Measurements from ENCODE around the gene MCF2L2. TPM values are rescaled to one million over a fixed set of nuclear protein-coding genes. Genes with fewer than 3 reads are reported as not detected.
A peak's percentile ranks its signal among the peaks of the same experiment; 100 is the strongest.
"Not testable (repeated sequence)": the region's sequence is repeated elsewhere in the genome, so short reads cannot be mapped to it uniquely, and the experiment has no call there.

MCF2L2 gene
- total and polyA plus RNA-seq, 2 donors from 2014 or later: 0.32 to 1.7 TPM

DNA sequence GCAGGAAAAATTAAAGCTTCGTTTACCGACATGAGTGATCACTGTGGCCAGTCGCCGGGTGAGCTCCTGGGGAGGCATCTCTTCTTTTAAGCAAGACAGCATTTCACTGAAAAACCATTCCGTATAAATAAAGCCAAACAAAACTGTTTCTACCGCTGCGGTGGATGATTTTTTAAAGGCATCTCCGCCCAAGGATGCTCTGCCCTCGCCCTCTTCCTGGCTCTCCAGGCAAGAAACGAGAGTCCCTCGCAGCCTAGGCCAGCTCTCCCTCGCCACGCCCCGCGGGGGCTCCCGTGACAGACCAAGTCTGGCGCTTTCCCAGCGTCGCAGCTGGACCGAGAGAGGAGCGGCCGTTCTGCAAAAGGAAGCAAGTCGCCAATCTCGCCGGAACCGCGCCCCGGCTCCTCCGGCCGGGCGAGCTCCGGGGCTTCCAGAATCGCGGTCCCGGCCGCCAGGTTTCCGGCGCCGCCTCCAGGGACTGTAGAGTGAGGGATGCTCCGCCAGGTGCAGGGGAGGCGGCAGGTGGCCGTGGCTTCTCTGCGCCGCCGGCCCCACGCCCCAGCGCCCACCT lies 458 bp downstream of the MCF2L2 start:
- Histone ChIP-seq H3K27ac (ENCODE audit: low read depth in 2 of 2, low read length in 2 of 2) (no peak overlapping the region), H3K9ac (ENCODE audit: low read length in 3 of 3) (peak overlapping the region in 1 of 3 donors; percentile 41), H3K4me3 (ENCODE audit: low read length in 3 of 3) (peak overlapping the region; percentile 46 to 64 (median 64)), H3K9me3 (ENCODE audit: control insufficient read depth in 2 of 3, insufficient read depth in 1 of 3, low read length in 3 of 3) (no peaks in the 10 kb centered on the region), H3K36me3 (ENCODE audit: control insufficient read depth in 2 of 3, insufficient read depth in 3 of 3, low read length in 3 of 3) (no peaks in the 10 kb centered on the region), H3K4me1 (ENCODE audit: control insufficient read depth in 2 of 3, insufficient read depth in 2 of 3, low read depth in 1 of 3, low read length in 3 of 3) (peaks cover 0 to 8% (median 0%) of the 10 kb centered on the region in 3 donors), H3K27me3 (ENCODE audit: control insufficient read depth, insufficient read depth, low read length) (peaks cover 7% of the 10 kb centered on the region)
- DNase-seq (peak; percentile 56 to 90 (median 74)), FAIRE-seq (no peak)
- intact Hi-C loops (cut with DNase I): no loop called here
- TF ChIP-seq, protein P1, sequence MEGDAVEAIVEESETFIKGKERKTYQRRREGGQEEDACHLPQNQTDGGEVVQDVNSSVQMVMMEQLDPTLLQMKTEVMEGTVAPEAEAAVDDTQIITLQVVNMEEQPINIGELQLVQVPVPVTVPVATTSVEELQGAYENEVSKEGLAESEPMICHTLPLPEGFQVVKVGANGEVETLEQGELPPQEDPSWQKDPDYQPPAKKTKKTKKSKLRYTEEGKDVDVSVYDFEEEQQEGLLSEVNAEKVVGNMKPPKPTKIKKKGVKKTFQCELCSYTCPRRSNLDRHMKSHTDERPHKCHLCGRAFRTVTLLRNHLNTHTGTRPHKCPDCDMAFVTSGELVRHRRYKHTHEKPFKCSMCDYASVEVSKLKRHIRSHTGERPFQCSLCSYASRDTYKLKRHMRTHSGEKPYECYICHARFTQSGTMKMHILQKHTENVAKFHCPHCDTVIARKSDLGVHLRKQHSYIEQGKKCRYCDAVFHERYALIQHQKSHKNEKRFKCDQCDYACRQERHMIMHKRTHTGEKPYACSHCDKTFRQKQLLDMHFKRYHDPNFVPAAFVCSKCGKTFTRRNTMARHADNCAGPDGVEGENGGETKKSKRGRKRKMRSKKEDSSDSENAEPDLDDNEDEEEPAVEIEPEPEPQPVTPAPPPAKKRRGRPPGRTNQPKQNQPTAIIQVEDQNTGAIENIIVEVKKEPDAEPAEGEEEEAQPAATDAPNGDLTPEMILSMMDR (IDR thresholded peaks at IDR 0.05; ENCODE audit: borderline replicate concordance, extremely low read depth, insufficient read depth): no peak

DNA sequence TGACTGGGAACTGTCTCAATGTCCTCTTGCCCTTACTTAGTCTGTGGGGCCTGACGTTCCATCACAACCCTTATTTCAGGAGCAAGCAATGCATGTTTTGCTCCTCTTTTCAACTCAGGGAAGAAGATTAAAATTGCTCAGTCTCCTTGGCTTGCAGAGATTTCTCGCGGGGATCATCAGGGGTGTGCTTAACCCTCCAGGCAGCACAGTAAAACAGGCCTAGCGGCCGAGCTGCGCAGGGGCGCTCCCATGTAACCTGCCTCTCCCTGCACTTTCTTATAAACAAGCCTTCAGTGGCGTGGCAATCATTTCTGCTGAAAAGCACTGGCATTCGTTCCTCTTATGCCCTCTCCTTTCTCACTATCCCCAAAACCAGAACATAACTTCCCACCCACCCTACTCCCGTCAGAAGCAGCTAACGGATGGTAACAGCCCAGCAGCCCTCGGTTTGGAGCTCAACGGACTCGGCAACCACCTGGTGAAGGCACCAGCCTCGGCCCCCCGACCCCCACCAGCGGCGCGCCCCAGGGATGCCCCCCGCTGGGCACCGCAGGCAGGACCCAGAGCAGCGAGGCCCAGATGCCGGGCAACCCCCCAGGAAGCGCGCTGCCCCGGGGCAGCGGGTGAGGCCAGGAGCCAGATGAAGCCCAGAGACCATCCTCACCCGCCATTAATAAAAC lies 1.1 kb downstream of the MCF2L2 start:
- H3K9ac ChIP-seq (ENCODE audit: low read length in 3 of 3): no peak overlapping the region
- peaks cover 0 to 8% (median 0%) of the 10 kb centered on the region in 3 donors for H3K4me1 ChIP-seq (ENCODE audit: control insufficient read depth in 2 of 3, insufficient read depth in 2 of 3, low read depth in 1 of 3, low read length in 3 of 3)
- no peaks in the 10 kb centered on the region for H3K36me3 ChIP-seq (ENCODE audit: control insufficient read depth in 2 of 3, insufficient read depth in 3 of 3, low read length in 3 of 3)
- no peak for FAIRE-seq
- H3K27me3 ChIP-seq (ENCODE audit: control insufficient read depth, insufficient read depth, low read length): peaks cover 7% of the 10 kb centered on the region
- no peak overlapping the region for H3K27ac ChIP-seq (ENCODE audit: low read depth in 2 of 2, low read length in 2 of 2)
- TF ChIP-seq, protein P1 (IDR thresholded peaks at IDR 0.05; ENCODE audit: borderline replicate concordance, extremely low read depth, insufficient read depth): no peak
- intact Hi-C loops (cut with DNase I): no loop called here
- H3K9me3 ChIP-seq (ENCODE audit: control insufficient read depth in 2 of 3, insufficient read depth in 1 of 3, low read length in 3 of 3): no peaks in the 10 kb centered on the region
- peak overlapping the region in 1 of 3 donors; percentile 64 for H3K4me3 ChIP-seq (ENCODE audit: low read length in 3 of 3)
- peak in 2 of 5 donors; percentile 49 to 73 for DNase-seq

DNA sequence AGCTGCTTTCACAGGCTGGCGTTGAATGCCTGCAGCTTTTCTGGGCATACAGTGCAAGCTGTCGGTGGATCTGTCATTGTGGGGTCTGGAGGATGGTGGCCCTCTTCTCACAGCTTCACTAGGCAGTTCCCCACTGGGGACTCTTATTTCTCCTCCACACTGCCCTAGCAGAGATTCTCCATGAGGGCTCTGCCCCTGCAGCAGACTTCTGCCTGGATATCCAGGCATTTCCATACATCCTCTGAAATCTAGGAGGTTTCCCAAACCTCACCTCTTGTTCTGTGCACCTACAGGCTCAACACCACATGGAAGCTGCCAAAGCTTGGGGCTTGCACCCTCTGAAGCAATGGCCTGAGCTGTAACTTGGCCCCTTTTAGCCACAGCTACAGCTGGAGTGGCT lies 9.6 kb downstream of the MCF2L2 start:
- H3K4me1 ChIP-seq (ENCODE audit: control insufficient read depth in 2 of 3, insufficient read depth in 2 of 3, low read depth in 1 of 3, low read length in 3 of 3); H3K36me3 ChIP-seq (ENCODE audit: control insufficient read depth in 2 of 3, insufficient read depth in 3 of 3, low read length in 3 of 3); intact Hi-C loops (cut with DNase I); H3K27ac ChIP-seq (ENCODE audit: low read depth in 2 of 2, low read length in 2 of 2); H3K27me3 ChIP-seq (ENCODE audit: control insufficient read depth, insufficient read depth, low read length); FAIRE-seq; H3K9ac ChIP-seq (ENCODE audit: low read length in 3 of 3); H3K4me3 ChIP-seq (ENCODE audit: low read length in 3 of 3); DNase-seq; H3K9me3 ChIP-seq (ENCODE audit: control insufficient read depth in 2 of 3, insufficient read depth in 1 of 3, low read length in 3 of 3): not testable (repeated sequence)

DNA sequence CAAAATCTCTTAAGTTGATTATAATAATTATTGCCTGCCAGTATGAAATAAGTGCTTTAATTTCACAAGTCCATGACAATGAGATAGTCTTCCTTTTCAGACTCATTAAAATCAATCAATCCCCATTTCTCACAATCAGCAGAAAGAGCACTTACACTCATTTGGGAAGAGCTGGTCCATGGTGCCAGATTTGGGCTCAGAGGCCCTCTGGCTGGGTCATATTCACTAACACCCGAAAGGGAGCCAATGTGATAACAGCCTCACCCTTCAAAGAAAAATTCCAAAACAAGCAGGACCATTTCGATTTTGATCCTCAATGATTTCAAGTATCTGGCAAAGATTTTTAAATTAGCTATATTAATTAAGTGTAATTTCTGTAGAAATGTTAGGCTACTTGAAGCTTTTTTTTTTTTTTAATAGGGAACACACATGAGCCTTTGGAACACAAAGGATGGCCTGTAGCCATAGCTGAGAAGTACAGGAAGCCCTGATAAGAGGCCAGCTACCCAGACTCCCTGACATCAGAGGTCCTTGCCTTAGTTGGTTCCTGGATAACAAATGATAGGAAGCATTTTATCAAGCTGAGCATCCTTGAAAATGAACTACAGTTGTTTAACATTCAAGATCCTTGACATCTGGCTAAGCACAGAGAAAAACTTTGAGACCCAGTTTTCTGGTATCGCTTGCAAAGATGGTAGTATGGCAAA lies 17.1 kb downstream of the MCF2L2 start:
- no peaks in the 10 kb centered on the region for H3K4me1 ChIP-seq (ENCODE audit: control insufficient read depth in 2 of 3, insufficient read depth in 2 of 3, low read depth in 1 of 3, low read length in 3 of 3)
- no peak overlapping the region for H3K27ac ChIP-seq (ENCODE audit: low read depth in 2 of 2, low read length in 2 of 2)
- no peak overlapping the region for H3K4me3 ChIP-seq (ENCODE audit: low read length in 3 of 3)
- intact Hi-C loops (cut with DNase I): no loop called here
- no peak for FAIRE-seq
- no peaks in the 10 kb centered on the region for H3K27me3 ChIP-seq (ENCODE audit: control insufficient read depth, insufficient read depth, low read length)
- DNase-seq: no peak
- no peaks in the 10 kb centered on the region for H3K9me3 ChIP-seq (ENCODE audit: control insufficient read depth in 2 of 3, insufficient read depth in 1 of 3, low read length in 3 of 3)
- no peak overlapping the region for H3K9ac ChIP-seq (ENCODE audit: low read length in 3 of 3)
- TF ChIP-seq, protein P1 (IDR thresholded peaks at IDR 0.05; ENCODE audit: borderline replicate concordance, extremely low read depth, insufficient read depth): no peak
- H3K36me3 ChIP-seq (ENCODE audit: control insufficient read depth in 2 of 3, insufficient read depth in 3 of 3, low read length in 3 of 3): no peaks in the 10 kb centered on the region

Data from kidney (tissue), 14 donors.